ENCODE data around the gene SYTL5.

DNA sequence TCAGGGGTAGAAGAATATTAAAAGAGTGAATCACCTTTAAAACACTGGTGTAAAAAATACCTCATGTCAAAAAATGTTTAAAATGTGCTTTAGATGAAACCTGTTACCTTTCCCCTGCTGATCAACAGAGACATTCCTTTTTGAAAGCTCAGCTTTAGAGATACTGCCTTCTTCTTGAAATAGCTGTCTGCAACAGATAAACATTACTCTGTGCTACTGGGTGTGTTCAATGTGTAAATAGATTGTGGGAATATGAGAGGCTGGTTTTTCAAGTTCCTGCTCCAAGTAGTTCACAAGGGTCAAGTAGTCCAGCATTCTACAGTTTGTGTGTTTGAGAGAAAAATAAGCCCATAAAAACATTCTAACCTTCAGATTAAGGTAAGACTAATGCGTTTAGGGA lies at the start of gene SYTL5:
- TF ChIP-seq CTCF (conservative IDR thresholded peaks at IDR 0.05; ENCODE audit: low read depth, low read length): no peak
- TF ChIP-seq EZH2phosphoT487 (IDR thresholded peaks at IDR 0.05; ENCODE audit: borderline replicate concordance, low read length): no peak
